HG03095 (cell line): ENCODE measurements around the gene VPS52.

Experiments
- ATAC-seq: cut with Tn5 transposase; IDR thresholded peaks from one replicate; pipeline ENCODE4 v1.9.1; 2021; ENCODE audit warnings: moderate library complexity; ENCODE audit not compliant: unreplicated experiment

Gene VPS52

GRCh38 chr6:33271468-33272274 lies at the start of gene VPS52, which contains the start of gene RPS18:
Gene VPS52 (minus strand): TSS chr6:33271876. CDS start chr6:33271675, 201 bp downstream.
Gene RPS18 (plus strand): TSS chr6:33272075. CDS start chr6:33272120, 45 bp downstream.
- peak; percentile 76 for ATAC-seq

GRCh38 chr6:33321227-33321626 lies 49.6 kb upstream of the VPS52 start:
- no peak for ATAC-seq

GRCh38 chr6:33320315-33321181 lies 48.9 kb upstream of the VPS52 start:
- ATAC-seq, result no peak

DNA sequence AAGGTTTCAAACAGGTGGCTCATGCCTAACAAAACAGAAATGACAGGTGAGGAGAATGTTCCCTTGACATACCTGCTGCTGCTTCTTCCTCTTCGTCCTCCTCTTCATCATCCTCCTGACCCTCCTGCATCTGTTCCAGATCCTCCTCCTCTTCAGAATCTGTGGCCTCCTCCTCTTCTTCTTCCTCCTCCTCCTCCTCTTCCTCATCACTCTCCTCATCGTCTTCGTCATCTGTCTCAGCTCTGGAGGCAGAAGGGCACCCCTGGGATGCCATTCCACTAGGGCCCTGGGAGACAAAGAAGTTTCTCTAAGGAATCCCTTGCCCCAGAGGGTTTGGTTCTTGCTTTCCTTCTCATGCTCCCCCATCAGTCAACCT lies 48.3 kb upstream of the VPS52 start:
- no peak for ATAC-seq

- no peak for ATAC-seq
Measured at GRCh38 chr6:33318426-33319073, 46.9 kb upstream of the VPS52 start.

DNA sequence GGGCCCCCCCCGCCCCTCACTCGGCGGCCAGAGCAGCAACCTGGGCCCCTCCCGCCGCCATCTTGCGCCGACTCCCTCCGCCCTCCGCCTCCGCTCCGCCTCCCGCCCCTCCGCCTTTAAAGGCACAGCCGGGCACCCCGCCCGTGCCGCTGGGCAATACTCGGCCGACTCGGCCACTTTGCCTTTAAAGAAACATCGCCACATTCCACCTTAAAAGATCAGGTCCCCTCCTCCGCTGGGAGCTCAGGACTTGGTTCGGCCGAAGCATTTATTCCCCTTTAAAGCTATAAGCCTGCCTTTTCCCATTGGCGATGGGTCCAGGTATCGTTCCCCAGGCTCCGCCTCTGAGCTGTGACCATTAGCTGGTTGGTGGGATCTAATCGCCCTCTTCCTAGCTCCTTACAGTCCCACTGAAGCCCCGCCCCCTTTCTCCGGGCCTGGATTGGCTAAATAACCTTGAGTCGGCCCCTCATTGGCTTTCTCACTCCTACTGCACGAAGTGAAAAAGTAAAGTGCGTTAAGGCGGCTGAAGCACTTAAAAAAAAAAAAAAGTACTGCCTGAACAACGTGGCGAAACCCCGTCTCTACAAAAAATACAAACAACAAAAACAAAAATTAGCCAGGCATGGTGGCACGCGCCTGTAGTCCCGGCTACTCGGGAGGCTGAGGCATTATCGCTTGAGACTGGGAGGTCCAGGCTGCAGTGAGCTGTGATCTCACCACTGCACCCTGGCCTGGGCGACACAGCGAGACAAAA lies 46.2 kb upstream of the VPS52 start, which contains the start of gene ZBTB22:
ZBTB22 (minus strand) TSS at position 76 of the 757 bp plus-strand sequence. CDS start 828 bp downstream, outside the sequence.
- peak; percentile 45 for ATAC-seq

DNA sequence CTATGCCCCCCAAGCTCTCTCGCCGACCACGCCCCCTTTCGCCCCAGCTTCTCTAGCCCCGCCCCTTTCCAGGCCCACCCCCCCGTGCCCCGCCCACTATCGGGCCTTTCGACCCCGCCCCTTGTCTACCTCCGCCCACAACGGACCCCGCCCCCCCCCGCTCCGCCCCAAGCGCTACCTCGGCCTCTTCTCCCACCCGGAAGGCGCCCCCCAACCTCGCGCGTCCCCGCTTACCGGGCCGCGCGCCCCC lies 45.7 kb upstream of the VPS52 start:
- ATAC-seq, result no peak

- ATAC-seq, result no peak
Measured at GRCh38 chr6:33316603-33317418, 45.1 kb upstream of the VPS52 start.

- ATAC-seq, result no peak
Measured at GRCh38 chr6:33315793-33316602, 44.3 kb upstream of the VPS52 start.

GRCh38 chr6:33314943-33315792 lies 43.5 kb upstream of the VPS52 start:
- no peak for ATAC-seq

- no peak for ATAC-seq
Measured at GRCh38 chr6:33314515-33314942, 42.9 kb upstream of the VPS52 start.

DNA sequence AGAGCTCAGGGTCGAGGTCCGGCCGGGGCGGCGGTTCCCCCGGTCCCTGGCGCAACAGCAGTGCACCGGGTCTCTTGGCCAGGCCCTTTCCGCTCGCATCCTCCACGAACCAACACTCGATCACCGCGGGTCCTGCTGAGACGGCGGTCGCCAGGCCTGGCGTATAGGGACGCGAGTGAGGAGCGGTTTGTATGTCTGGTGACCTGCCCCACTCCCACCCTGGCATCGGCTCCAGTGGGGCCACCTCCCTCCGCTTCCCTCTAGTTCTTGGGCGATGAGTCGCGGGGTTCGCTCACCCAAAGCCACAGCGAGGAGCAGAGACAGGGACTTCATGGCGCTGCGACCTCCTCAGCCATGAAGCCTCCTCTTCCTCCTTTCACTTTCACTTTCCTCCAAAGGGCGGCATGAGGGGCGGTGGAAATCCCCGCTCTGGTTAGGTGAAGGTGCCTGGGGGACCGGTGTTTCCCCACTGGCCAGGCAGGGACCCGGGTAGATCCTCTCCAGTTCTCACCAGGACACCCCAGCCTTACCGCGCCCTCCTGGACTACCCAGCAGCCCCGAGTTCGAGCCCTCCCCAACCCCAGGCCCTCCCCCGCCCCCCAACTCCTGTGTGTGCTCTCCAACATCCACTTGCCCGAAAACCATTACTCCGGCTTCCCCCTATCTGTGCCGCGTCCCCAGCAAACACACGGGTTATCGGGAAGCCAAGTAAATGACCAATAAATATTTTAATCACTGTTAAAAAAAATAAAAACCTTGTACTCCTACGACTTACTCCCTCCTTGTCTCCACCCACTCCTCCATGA lies 42.2 kb upstream of the VPS52 start, which contains the start of gene TAPBP:
TAPBP (minus strand) TSS at position 370 of the 806 bp plus-strand sequence; CDS start at position 333, 37 bp downstream.
- peak; percentile 27 for ATAC-seq

DNA sequence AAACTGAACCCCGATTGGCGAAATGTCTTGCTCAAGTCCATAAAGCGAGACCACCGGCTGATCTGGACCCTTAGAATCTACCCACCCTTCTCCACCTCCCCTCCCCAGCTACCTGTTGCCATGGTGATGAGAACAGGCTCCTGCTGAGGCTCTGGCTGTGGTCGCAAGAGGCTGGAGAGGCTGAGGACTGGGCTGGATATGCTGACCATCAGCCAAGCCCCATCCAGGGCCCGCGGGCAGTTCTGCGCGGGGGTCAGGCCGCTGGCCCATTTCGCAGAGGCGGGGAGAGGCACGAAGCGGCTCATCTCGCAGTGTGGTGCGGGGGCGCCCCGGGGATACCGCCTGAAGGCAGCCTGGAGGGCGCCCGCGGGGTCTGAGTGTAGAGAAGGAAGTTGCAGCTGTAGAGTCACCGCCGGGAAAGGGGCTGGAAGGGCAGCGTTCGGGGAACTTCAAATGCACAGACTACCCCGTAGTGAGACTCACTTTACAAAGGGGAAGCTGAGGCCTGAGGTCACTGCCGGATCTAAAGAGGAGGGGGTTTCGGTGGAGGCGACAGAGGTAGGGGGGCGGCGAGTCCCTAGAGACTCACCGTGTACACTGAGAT lies 41.5 kb upstream of the VPS52 start:
- peak; percentile 4 for ATAC-seq

- ATAC-seq, result no peak
Measured at GRCh38 chr6:33312361-33313104, 40.9 kb upstream of the VPS52 start.

- no peak for ATAC-seq
Measured at GRCh38 chr6:33306356-33306755, 34.7 kb upstream of the VPS52 start.

DNA sequence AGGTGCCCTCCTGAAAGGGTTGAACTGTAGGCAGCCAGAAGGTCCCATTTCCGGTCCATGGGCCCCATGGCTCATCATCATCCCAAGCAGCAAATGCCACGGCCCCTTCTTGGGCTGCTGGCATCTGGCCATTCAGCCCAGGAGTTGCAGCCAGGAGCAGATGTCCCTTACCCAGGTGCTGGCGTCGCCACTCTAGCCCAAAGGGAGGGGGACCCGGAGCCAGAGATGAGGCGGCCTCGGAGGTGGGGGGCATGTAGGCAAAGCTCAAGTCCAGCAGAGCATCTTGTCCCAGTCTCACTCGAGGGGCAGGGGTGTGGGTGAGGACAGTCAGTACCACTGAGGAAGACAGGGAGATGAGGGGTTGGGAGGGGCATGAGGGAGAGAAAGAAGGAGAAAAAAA lies 33.4 kb upstream of the VPS52 start:
- no peak for ATAC-seq
